22Rv1 (cell line): ENCODE measurements around the gene TMEM179B.
"Not testable (repeated sequence)": the region's sequence is repeated elsewhere in the genome, so short reads cannot be mapped to it uniquely, and the experiment has no call there.

ENCODE experiments used
- H3K27ac ChIP-seq: fragments of 450-650 bp; 2 replicates; pipeline ENCODE4 v1.5.1; 2017
- CTCF ChIP-seq: fragments of 450-650 bp; IDR thresholded peaks from 2 replicates; pipeline ENCODE4 v1.5.1; 2017; ENCODE audit warnings: mild to moderate bottlenecking
- ZFX ChIP-seq: fragments of 450-650 bp; IDR thresholded peaks from 2 replicates; pipeline ENCODE4 v1.6.1; 2017; ENCODE audit warnings: antibody characterized with exemption, borderline replicate concordance

TMEM179B gene

GRCh38 chr11:62805961-62806441 is 18.8 kb downstream of the TMEM179B start:
- no peak for TF ChIP-seq CTCF
- H3K27ac ChIP-seq, result peak overlapping the region; percentile 71

GRCh38 chr11:62806611-62807121 is 19.5 kb downstream of the TMEM179B start:
- H3K27ac ChIP-seq, result peak overlapping the region; percentile 71
- no peak for TF ChIP-seq CTCF
- no peak for TF ChIP-seq ZFX

- TF ChIP-seq ZFX, result no peak
- no peak for TF ChIP-seq CTCF
- peak overlapping the region; percentile 18; the same call in 1 of the 2 replicates for H3K27ac ChIP-seq
These were observed 23.5 kb downstream of the TMEM179B start for GRCh38 chr11:62810748-62811147.

- peak overlapping the region; percentile 18; the same call in 1 of the 2 replicates for H3K27ac ChIP-seq
- TF ChIP-seq CTCF, result no peak
- no peak for TF ChIP-seq ZFX
These were observed 24.5 kb downstream of the TMEM179B start for GRCh38 chr11:62811659-62812058.

- H3K27ac ChIP-seq, result no peak overlapping the region
- TF ChIP-seq ZFX (no peak), CTCF (no peak)
These were observed 29.4 kb downstream of the TMEM179B start for GRCh38 chr11:62816557-62816956.

GRCh38 chr11:62817129-62817528 is 29.9 kb downstream of the TMEM179B start:
- TF ChIP-seq ZFX (no peak), CTCF (no peak)
- H3K27ac ChIP-seq, result no peak overlapping the region

GRCh38 chr11:62823677-62824076 is 36.5 kb downstream of the TMEM179B start:
- no peak overlapping the region for H3K27ac ChIP-seq
- TF ChIP-seq CTCF, result no peak
- TF ChIP-seq ZFX, result no peak

GRCh38 chr11:62828130-62828529 is 40.9 kb downstream of the TMEM179B start:
- not testable (repeated sequence) for H3K27ac ChIP-seq
